T-helper 2 cell (primary cell): ENCODE measurements around the gene CASTOR2.
"Not testable (repeated sequence)": the region's sequence is repeated elsewhere in the genome, so short reads cannot be mapped to it uniquely, and the experiment has no call there.

Source experiments
- DNase-seq, 5 experiments: peaks; one replicate each; pipeline versions ENCODE4 v3.0.0 to v3.0.0-alpha.2; 2012 to 2022

CASTOR2 gene

DNA sequence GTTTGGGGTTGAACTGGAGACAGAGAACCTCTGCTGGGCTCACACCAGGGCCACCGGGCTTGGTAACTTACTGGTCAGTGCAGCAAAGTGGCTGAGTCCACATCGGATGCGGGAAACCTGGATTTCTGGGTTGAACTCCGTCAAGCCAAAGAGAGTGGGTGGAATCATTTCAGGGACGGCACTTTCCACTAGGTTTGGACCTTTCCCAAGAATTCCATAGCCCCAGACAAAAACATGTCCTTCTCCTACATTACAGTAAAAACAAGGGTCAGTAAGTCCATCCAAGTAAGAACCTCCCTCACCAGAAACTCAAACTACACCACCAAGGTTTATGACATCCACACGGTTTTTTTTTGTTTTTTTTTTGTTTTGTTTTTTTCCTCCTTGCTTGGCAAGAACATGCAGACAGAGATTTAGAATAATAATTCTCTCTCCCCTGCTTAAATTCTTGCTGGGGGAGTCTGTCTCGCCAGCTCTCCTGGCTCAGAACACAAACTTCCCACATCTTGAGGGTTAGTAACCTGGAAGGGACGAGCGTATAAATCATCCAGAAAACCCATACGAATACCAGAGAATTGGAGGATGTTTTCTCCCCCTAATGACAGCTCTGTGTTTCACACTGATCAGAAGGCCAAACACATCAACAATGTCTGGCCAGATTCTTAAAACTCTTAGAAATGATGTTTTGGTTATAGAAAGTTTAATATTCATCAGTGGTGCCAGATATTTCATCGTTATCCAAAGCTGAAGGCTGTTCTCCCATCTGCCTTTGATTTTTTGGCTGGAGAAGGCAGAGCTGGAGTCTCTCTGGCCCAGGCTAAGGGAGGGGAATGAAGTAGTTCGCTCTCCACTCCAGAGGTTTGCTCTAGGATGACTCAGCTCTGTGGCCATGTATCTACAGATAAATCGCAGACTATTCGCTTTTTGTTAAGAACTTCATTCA is 91.6 kb downstream of the CASTOR2 start:
- no peak for DNase-seq

DNA sequence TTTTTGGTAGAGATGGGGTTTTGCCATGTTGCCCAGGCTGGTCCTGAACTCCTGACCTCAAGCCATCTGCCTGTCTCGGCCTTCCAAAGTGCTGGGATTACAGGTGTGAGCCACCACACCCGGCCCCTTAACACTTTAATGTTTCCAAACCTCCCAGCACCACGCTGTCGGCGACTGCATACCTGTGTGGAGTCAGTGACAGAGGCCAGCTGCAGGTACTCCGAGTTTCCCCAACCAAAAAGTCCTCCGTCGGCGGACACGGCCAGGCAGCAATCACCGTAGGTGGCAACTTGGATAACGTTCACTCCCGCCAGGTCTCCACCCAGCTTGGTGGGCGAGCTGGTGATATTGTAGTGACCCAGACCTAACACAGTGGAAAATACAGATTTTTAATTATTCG is 93.9 kb downstream of the CASTOR2 start:
- no peak for DNase-seq

DNA sequence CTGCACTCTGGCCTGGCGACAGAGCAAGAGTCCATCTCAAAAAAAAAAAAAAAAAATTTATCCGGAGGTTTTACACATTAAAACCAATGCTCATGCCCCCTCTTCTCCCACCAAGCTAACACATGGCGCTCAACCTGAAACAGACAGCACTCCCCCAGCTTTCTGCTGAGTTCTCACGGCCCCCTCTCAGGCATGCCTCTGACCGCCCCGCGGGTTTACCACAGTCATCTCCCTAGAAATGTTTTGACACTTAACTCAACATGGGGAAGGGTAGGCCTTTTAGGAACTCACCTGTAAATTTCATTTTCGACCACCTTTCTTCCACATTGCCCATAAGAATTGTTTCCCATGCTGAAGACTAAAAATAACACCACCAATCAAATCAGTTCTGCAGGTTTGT is 99.8 kb downstream of the CASTOR2 start:
- no peak for DNase-seq

DNA sequence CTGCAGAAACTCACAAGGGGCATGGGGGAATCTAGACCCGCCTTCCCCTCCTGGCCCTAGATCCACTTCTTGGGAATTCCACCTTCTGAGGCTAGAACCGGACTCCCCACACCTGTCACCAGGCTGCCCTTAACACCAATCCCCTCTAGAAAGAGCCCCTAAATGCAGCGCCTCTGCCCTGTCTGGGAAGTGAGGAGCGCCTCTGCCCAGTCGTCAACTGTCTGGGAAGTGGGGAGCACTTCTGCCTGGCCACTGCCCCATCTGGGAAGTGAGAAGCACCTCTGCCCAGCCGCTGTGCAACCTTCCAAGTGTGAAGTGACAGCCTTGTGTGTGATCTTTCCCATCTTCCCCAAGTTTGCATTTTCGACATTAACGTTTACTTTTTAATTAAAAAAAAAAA is 100.3 kb downstream of the CASTOR2 start:
- no peak for DNase-seq

DNA sequence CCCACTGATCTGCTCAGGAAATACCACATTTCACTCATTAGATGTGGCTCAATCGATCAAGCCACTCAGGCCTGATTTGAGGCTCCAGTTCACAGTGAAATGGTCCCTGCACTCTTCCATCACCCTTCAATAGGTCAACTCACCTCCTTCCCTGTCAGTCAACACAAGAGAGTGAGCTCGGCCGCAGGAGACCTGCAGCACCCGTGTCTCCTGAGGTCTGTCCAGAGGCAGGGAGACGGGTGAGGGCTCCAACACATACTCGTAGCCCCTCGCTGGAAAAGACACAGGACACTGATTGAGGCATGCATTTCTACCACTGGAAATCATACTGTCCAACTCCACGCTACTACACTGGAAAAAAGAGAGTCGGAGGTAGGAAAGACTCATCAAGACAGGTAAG is 102.0 kb downstream of the CASTOR2 start:
- DNase-seq = no peak

DNA sequence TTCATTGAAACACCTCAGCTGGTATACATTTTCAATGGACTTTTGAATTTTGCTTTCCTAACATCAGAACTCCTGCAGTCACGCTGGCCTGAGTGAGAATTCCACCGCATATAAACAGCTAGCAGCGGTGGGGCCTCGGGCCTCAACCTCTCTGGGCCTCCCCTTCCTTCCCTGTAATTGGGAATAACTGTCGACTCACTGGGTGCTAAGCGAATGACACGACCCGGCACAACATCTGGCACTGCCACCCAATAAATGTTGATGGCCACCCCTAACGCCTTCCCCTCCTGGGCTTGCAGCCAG is 108.4 kb downstream of the CASTOR2 start:
- no peak for DNase-seq

DNA sequence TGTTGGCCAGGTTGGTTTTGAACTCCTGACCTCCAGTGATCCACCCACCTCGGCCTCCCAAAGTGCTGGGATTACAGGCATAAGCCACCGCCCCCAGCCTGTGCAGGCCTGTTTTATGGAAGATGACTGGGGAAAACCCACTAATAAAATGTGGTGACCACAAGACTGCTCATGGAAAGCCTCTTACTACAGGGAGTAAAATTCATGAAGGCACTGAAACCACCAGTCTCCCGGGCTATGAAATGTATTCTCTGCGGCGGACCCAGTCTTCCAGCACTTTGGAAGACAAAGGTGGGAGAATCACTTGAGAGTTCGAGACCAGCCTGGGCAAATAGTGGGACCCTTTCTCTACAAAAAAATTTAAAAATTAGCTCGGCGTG is 109.7 kb downstream of the CASTOR2 start:
- DNase-seq = not testable (repeated sequence)
